ENCODE measurements around the gene FNDC5. TPM values are rescaled to one million over a fixed set of nuclear protein-coding genes. Genes with fewer than 3 reads are reported as not detected.

Gene FNDC5
- total and polyA plus RNA-seq, 9 of the 15 experiments (the other 6 are each of a cell fraction or from before 2014, with no cell fraction given) = 0.06 to 2.1 (median 0.22) TPM

DNA sequence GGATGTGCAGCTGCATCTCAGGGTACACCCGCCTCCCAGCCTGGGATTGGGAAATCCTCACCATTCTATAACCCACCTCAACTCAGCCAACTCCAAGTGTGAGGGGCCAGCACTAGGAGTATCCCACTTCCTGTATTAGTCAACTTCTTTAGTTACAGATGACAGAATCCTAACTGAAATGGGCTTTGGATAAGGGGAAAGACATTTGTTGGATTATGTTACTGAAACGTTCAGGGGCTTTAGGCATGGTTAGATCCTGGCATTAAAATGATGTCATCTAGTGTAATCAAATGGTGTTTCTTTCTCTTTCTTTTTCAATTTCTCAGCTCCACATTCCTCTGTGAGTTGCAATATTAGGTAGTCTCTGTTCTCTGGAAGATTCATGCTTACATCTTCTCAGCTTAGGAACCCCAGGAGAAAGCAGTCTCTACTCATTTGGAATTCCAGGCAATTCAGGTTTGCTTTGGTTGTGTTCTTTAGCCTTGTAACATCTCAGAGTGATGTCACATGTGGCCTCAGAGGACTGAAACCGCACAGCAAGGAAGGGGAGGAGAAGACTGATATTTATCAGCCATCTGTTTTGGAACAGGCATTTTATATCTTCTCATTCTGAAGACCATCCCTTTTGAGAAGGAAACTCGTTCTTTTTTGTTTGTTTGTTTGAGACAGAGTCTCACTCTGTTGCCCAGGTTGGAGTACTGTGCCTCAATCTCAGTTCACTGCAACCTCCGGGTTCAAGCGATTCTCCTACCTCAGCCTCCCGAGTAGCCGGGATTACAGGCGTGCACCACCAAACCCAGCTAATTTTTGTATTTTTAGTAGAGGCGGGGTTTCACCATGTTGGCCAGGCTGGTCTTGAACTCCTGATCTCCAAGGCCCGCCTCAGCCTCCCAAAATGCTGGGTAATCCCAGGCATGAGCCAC is 49.4 kb upstream of the FNDC5 start (continued):
- TF ChIP-seq ETS1 (conservative IDR thresholded peaks at IDR 0.05; ENCODE audit: control insufficient read depth, low read depth, low read length) (no peak), CREB3 (tag; conservative IDR thresholded peaks at IDR 0.05; ENCODE audit: low read depth) (peak; percentile 42; the same call in 1 of the 2 replicates), OTX1 (CRISPR knock-in tag; IDR thresholded peaks at IDR 0.05) (no peak), MYBL2 (IDR thresholded peaks at IDR 0.05; ENCODE audit: low read depth) (no peak), MYBL2 (CRISPR knock-in tag; IDR thresholded peaks at IDR 0.05; ENCODE audit: borderline replicate concordance) (no peak), GTF2E2 (tag; IDR thresholded peaks at IDR 0.05) (0 out of 2 replicates have a peak, but pooled peaks have one; percentile 46), TAF15 (IDR thresholded peaks at IDR 0.05; ENCODE audit: low read depth, low read length) (no peak), ZNF311 (CRISPR knock-in tag; IDR thresholded peaks at IDR 0.05) (no peak), MYC (IDR thresholded peaks at IDR 0.05; ENCODE audit: low read depth, low read length) (peak; percentile 42; the same call in 1 of the 2 replicates), MYC (CRISPR knock-in tag; IDR thresholded peaks at IDR 0.05; ENCODE audit: borderline replicate concordance, low read depth) (0 out of 2 replicates have a peak, but pooled peaks have one; percentile 18), AFF4 (CRISPR knock-in tag; IDR thresholded peaks at IDR 0.05) (no peak), NR4A1 (CRISPR knock-in tag; IDR thresholded peaks at IDR 0.05) (no peak), NR4A1 (tag; IDR thresholded peaks at IDR 0.05) (0 out of 2 replicates have a peak, but pooled peaks have one; percentile 18), MAFG (tag; conservative IDR thresholded peaks at IDR 0.05) (no peak), ETV1 (tag; conservative IDR thresholded peaks at IDR 0.05; ENCODE audit: low read depth) (no peak; the same call in 1 of the 2 replicates), CBX1 (IDR thresholded peaks at IDR 0.05; ENCODE audit: low read depth) (peak; percentile 74; the same call in 1 of the 2 replicates), SMARCE1 (IDR thresholded peaks at IDR 0.05) (peak; percentile 54; the same call in 1 of the 2 replicates), ATF4 (CRISPR knock-in tag; IDR thresholded peaks at IDR 0.05) (no peak; the same call in 1 of the 2 replicates), SRSF7 (optimal IDR thresholded peaks at IDR 0.05; ENCODE audit: low read depth, low read length) (no peak), ELF2 (CRISPR knock-in tag; IDR thresholded peaks at IDR 0.05) (peak; percentile 64; the same call in 1 of the 2 replicates), ZNF121 (CRISPR knock-in tag; conservative IDR thresholded peaks at IDR 0.05) (0 out of 2 replicates have a peak, but pooled peaks have one; percentile 30)

Measured in K562 (cell line).